ENCODE results near the gene ANKRD13A. TPM values are rescaled to one million over a fixed set of nuclear protein-coding genes. Genes with fewer than 3 reads are reported as not detected.
"Not testable (repeated sequence)": the region's sequence is repeated elsewhere in the genome, so short reads cannot be mapped to it uniquely, and the experiment has no call there.

ANKRD13A gene
- total and polyA plus RNA-seq, 2 donors (not counting 3 experiments of a cell fraction or from before 2014, with no cell fraction given) = 37.0 to 43.9 TPM

DNA sequence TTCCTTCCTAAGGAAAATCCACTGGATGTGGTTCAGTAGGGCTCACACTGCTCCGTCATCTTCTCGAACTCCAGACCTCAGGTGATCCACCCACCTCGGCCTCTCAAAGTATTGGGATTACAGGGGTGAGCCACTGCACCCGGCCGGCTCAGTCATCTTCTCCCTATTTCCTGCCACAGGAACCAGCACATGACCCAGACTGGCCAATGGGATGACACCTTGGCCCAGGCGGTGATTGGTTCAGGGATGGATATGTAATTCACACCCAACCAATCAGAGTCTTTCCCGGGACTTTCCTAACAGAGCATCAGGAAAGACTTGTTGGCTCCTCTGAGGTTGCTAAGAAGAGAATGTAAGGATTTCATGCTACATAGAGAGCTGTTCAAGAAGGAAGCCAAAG is 68.3 kb downstream of the ANKRD13A start:
- dilution Hi-C loops (cut with MboI; ENCODE audit: extremely low pct_ligation_motif_present, low sequenced_read_pairs) = no loop called here
- FAIRE-seq (no peak), DNase-seq (ENCODE audit: low read depth, low spot score) (no peak)
- H3K4me3 ChIP-seq (replicated peaks in 1 of 3; ENCODE audit: insufficient read depth in 1 of 3, low read depth in 1 of 3, low read length in 3 of 3) = no peak overlapping the region
- no peak overlapping the region for H3K27ac ChIP-seq (ENCODE audit: insufficient read depth, low read depth, low read length)
- intact Hi-C loops (cut with micrococcal nuclease) = no loop called here
- H3K79me2 ChIP-seq (ENCODE audit: control insufficient read depth, insufficient read depth, low read length) = no peaks in the 10 kb centered on the region
- POLR2A ChIA-PET = no interaction called here
- no peaks in the 10 kb centered on the region for H3K4me1 ChIP-seq (ENCODE audit: control insufficient read depth, extremely low read depth, insufficient read depth, low read length)
- H4K20me1 ChIP-seq (replicated peaks; ENCODE audit: control insufficient read depth, extremely low read depth, insufficient read depth, low read length) = no peaks in the 10 kb centered on the region
- H3K9me3 ChIP-seq (replicated peaks; ENCODE audit: control insufficient read depth, insufficient read depth, low read length) = no peaks in the 10 kb centered on the region
- no peaks in the 10 kb centered on the region for H3K27me3 ChIP-seq (ENCODE audit: control insufficient read depth in 2 of 2, insufficient read depth in 2 of 2, low read length in 2 of 2)
- no peak overlapping the region for H3K4me2 ChIP-seq (ENCODE audit: insufficient read depth, low read length)
- no peaks in the 10 kb centered on the region for H3K36me3 ChIP-seq (ENCODE audit: control insufficient read depth in 2 of 2, extremely low read depth in 1 of 2, insufficient read depth in 2 of 2, low read length in 2 of 2)
- no peak overlapping the region for H2AFZ ChIP-seq (ENCODE audit: low read depth, low read length)
- BruUV-seq (replicated peaks) = no TSS peak
- no peaks in the 10 kb centered on the region for H3K9me1 ChIP-seq (replicated peaks; ENCODE audit: control insufficient read depth, extremely low read depth, insufficient read depth, low read length)
- no peak overlapping the region for H3K9ac ChIP-seq (replicated peaks; ENCODE audit: extremely low read depth, insufficient read depth, low read length)
- CTCF ChIA-PET = no interaction called here
- TF ChIP-seq MYC (IDR thresholded peaks at IDR 0.05; ENCODE audit: low read depth, low read length) (no peak), FOS (IDR thresholded peaks at IDR 0.05; ENCODE audit: borderline replicate concordance, insufficient read depth, low read length) (no peak), POLR2A (IDR thresholded peaks at IDR 0.05; ENCODE audit: low read depth, low read length) (no peak), EZH2 (IDR thresholded peaks at IDR 0.05; ENCODE audit: borderline replicate concordance, low read depth, low read length, severe bottlenecking) (no peak), JUN (IDR thresholded peaks at IDR 0.05; ENCODE audit: borderline replicate concordance, insufficient read depth, insufficient read length, low read depth) (no peak), CTCF (IDR thresholded peaks at IDR 0.05; ENCODE audit: extremely low read depth in 1 of 2, insufficient read depth in 1 of 2, low read depth in 1 of 2, low read length in 2 of 2) (no peak), POLR2AphosphoS5 (IDR thresholded peaks at IDR 0.05; ENCODE audit: insufficient read depth, low read depth, low read length) (no peak), GATA2 (IDR thresholded peaks at IDR 0.05; ENCODE audit: insufficient read depth, insufficient read length, low read depth, low read length) (no peak)
- TF ChIP-seq, protein P1, sequence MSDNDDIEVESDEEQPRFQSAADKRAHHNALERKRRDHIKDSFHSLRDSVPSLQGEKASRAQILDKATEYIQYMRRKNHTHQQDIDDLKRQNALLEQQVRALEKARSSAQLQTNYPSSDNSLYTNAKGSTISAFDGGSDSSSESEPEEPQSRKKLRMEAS (IDR thresholded peaks at IDR 0.05; ENCODE audit: insufficient read depth, insufficient read length) = no peak

GRCh38 chr12:110068115-110068514 is 68.9 kb downstream of the ANKRD13A start:
- intact Hi-C loops (cut with micrococcal nuclease); H3K4me2 ChIP-seq (ENCODE audit: insufficient read depth, low read length); H3K9ac ChIP-seq (replicated peaks; ENCODE audit: extremely low read depth, insufficient read depth, low read length); H2AFZ ChIP-seq (ENCODE audit: low read depth, low read length); H3K9me3 ChIP-seq (replicated peaks; ENCODE audit: control insufficient read depth, insufficient read depth, low read length); H3K27me3 ChIP-seq (ENCODE audit: control insufficient read depth in 2 of 2, insufficient read depth in 2 of 2, low read length in 2 of 2); H3K9me1 ChIP-seq (replicated peaks; ENCODE audit: control insufficient read depth, extremely low read depth, insufficient read depth, low read length); FAIRE-seq; CTCF ChIA-PET; BruUV-seq (replicated peaks); H3K4me3 ChIP-seq (replicated peaks in 1 of 3; ENCODE audit: insufficient read depth in 1 of 3, low read depth in 1 of 3, low read length in 3 of 3); H3K79me2 ChIP-seq (ENCODE audit: control insufficient read depth, insufficient read depth, low read length); H3K27ac ChIP-seq (ENCODE audit: insufficient read depth, low read depth, low read length); H3K4me1 ChIP-seq (ENCODE audit: control insufficient read depth, extremely low read depth, insufficient read depth, low read length); H4K20me1 ChIP-seq (replicated peaks; ENCODE audit: control insufficient read depth, extremely low read depth, insufficient read depth, low read length); dilution Hi-C loops (cut with MboI; ENCODE audit: extremely low pct_ligation_motif_present, low sequenced_read_pairs); DNase-seq (ENCODE audit: low read depth, low spot score); POLR2A ChIA-PET; H3K36me3 ChIP-seq (ENCODE audit: control insufficient read depth in 2 of 2, extremely low read depth in 1 of 2, insufficient read depth in 2 of 2, low read length in 2 of 2): not testable (repeated sequence)
